Measurements from ENCODE around the gene SLC5A10.

SLC5A10 gene

GRCh38 chr17:19003543-19004420, 51.8 kb downstream of the SLC5A10 start:
- peak; percentile 44 for DNase-seq (ENCODE audit: low read depth)

GRCh38 chr17:19004421-19005136, 52.6 kb downstream of the SLC5A10 start, which contains the start of gene FAM83G:
Gene FAM83G, minus strand, starts transcription at chr17:19004764. Its CDS starts 723 bp downstream, at chr17:19004041.
- peak; percentile 76 for DNase-seq (ENCODE audit: low read depth)

GRCh38 chr17:19005137-19005773, 53.3 kb downstream of the SLC5A10 start:
- no peak for DNase-seq (ENCODE audit: low read depth)

GRCh38 chr17:19005789-19006430, 53.9 kb downstream of the SLC5A10 start:
- DNase-seq (ENCODE audit: low read depth) = no peak

GRCh38 chr17:19006698-19007097, 54.7 kb downstream of the SLC5A10 start:
- no peak for DNase-seq (ENCODE audit: low read depth)

GRCh38 chr17:19009970-19010369, 58.0 kb downstream of the SLC5A10 start:
- no peak for DNase-seq (ENCODE audit: low read depth)

GRCh38 chr17:19010729-19011505, 59.0 kb downstream of the SLC5A10 start:
- peak; percentile 45 for DNase-seq (ENCODE audit: low read depth)

- DNase-seq (ENCODE audit: low read depth) = no peak
Measured at GRCh38 chr17:19011581-19011980, 59.6 kb downstream of the SLC5A10 start.

GRCh38 chr17:19012171-19013080, 60.5 kb downstream of the SLC5A10 start:
- no peak for DNase-seq (ENCODE audit: low read depth)

- no peak for DNase-seq (ENCODE audit: low read depth)
Measured at GRCh38 chr17:19013226-19013625, 61.3 kb downstream of the SLC5A10 start.

GRCh38 chr17:19013806-19014627, 62.1 kb downstream of the SLC5A10 start:
- DNase-seq (ENCODE audit: low read depth) = no peak

- DNase-seq (ENCODE audit: low read depth) = no peak
Measured at GRCh38 chr17:19014628-19015215, 62.8 kb downstream of the SLC5A10 start.

GRCh38 chr17:19015428-19015827, 63.5 kb downstream of the SLC5A10 start:
- no peak for DNase-seq (ENCODE audit: low read depth)

- DNase-seq (ENCODE audit: low read depth) = no peak
Measured at GRCh38 chr17:19016297-19016696, 64.3 kb downstream of the SLC5A10 start.

GRCh38 chr17:19016881-19017280, 64.9 kb downstream of the SLC5A10 start:
- DNase-seq (ENCODE audit: low read depth) = no peak

- no peak for DNase-seq (ENCODE audit: low read depth)
Measured at GRCh38 chr17:19017401-19017800, 65.4 kb downstream of the SLC5A10 start.

- no peak for DNase-seq (ENCODE audit: low read depth)
Measured at GRCh38 chr17:19017804-19018599, 66.0 kb downstream of the SLC5A10 start.

- no peak for DNase-seq (ENCODE audit: low read depth)
Measured at GRCh38 chr17:19018600-19018950, 66.6 kb downstream of the SLC5A10 start.
